WERI-Rb-1 (cell line): ENCODE results near the gene DYNLT2.

Experiments
- DNase-seq: peaks from one replicate; pipeline ENCODE4 v3.0.0-alpha.2; 2020
- H3K27ac ChIP-seq: fragments of 250-450 bp; sonication (Bioruptor Pico); 2 replicates; pipeline ENCODE4 v1.5.1; 2020; ENCODE audit warnings: mild to moderate bottlenecking, moderate library complexity
- H3K27me3 ChIP-seq: fragments of 250-450 bp; sonication (Bioruptor Pico); 2 replicates; pipeline ENCODE4 v1.5.1; 2021; ENCODE audit warnings: mild to moderate bottlenecking, low read depth, moderate library complexity; ENCODE audit not compliant: insufficient read depth, severe bottlenecking
- H3K36me3 ChIP-seq: fragments of 250-450 bp; sonication (Bioruptor Pico); 2 replicates; pipeline ENCODE4 v1.5.1; 2020; ENCODE audit warnings: mild to moderate bottlenecking, moderate library complexity
- H3K4me3 ChIP-seq: 2 replicates; pipeline ENCODE4 v1.5.1; 2011; ENCODE audit warnings: low read depth, mild to moderate bottlenecking, control low read depth, low read length
- H3K9me3 ChIP-seq: fragments of 250-450 bp; sonication (Bioruptor Pico); 2 replicates; pipeline ENCODE4 v1.5.1; 2021; ENCODE audit warnings: mild to moderate bottlenecking, moderate library complexity; ENCODE audit not compliant: severe bottlenecking
- CTCF ChIP-seq: IDR thresholded peaks from 2 replicates; pipeline ENCODE4 v1.5.1; 2011; ENCODE audit warnings: low read depth, mild to moderate bottlenecking, control low read depth, inconsistent platforms, low read length

The DYNLT2 gene

GRCh38 chr6:169741344-169741743 lies 10.0 kb downstream of the DYNLT2 start:
- TF ChIP-seq CTCF, result no peak
- no peak overlapping the region for H3K4me3 ChIP-seq
- no peak overlapping the region for H3K27ac ChIP-seq
- DNase-seq, result no peak
- no peaks in the 10 kb centered on the region for H3K36me3 ChIP-seq
- H3K27me3 ChIP-seq, result no peaks in the 10 kb centered on the region
- H3K9me3 ChIP-seq, result no peaks in the 10 kb centered on the region

- TF ChIP-seq CTCF, result no peak
- H3K36me3 ChIP-seq, result no peaks in the 10 kb centered on the region
- H3K27ac ChIP-seq, result no peak overlapping the region
- H3K4me3 ChIP-seq, result no peak overlapping the region
- H3K9me3 ChIP-seq, result no peaks in the 10 kb centered on the region
- H3K27me3 ChIP-seq, result no peaks in the 10 kb centered on the region
- DNase-seq, result no peak
Measured at GRCh38 chr6:169738976-169739529, 12.3 kb downstream of the DYNLT2 start.

- H3K4me3 ChIP-seq, result no peak overlapping the region
- H3K36me3 ChIP-seq, result no peaks in the 10 kb centered on the region
- DNase-seq, result peak; percentile 50
- no peaks in the 10 kb centered on the region for H3K27me3 ChIP-seq
- no peak for TF ChIP-seq CTCF
- H3K27ac ChIP-seq, result no peak overlapping the region
- no peaks in the 10 kb centered on the region for H3K9me3 ChIP-seq
Measured at GRCh38 chr6:169738204-169738975, 13.0 kb downstream of the DYNLT2 start.

- Histone ChIP-seq H3K36me3 (no peaks in the 10 kb centered on the region), H3K9me3 (no peaks in the 10 kb centered on the region), H3K27me3 (no peaks in the 10 kb centered on the region), H3K27ac (no peak overlapping the region), H3K4me3 (no peak overlapping the region)
- no peak for TF ChIP-seq CTCF
- DNase-seq, result no peak
Measured at GRCh38 chr6:169729961-169730360, 21.4 kb downstream of the DYNLT2 start.

GRCh38 chr6:169726963-169727362 lies 24.4 kb downstream of the DYNLT2 start:
- Histone ChIP-seq H3K27ac (no peak overlapping the region), H3K36me3 (no peaks in the 10 kb centered on the region), H3K9me3 (no peaks in the 10 kb centered on the region), H3K27me3 (no peaks in the 10 kb centered on the region), H3K4me3 (no peak overlapping the region)
- TF ChIP-seq CTCF, result no peak
- DNase-seq, result no peak
